MCF 10A (cell line): ENCODE results near the gene ACTG2. TPM values are rescaled to one million over a fixed set of nuclear protein-coding genes. Genes with fewer than 3 reads are reported as not detected.

ENCODE experiments used
- BruUV-seq: library from RNA; stranded (reverse); fragments of 400-500 nt; replicated peaks from 2 replicates; lab custom pipeline; 2021; lab: Mats Ljungman, UMichigan
- CTCF ChIA-PET: fragments of 300-600 bp; sonication (Branson Sonifier 250); formaldehyde crosslinking; extraction: SDS; loops from one replicate; lab custom pipeline; 2021; ENCODE audit warnings: antibody characterized with exemption, inconsistent platforms; lab: Yijun Ruan, JAX
- POLR2A ChIA-PET: fragments of 300-600, 350-650 bp; sonication (Branson Sonifier 250); formaldehyde crosslinking; extraction: SDS; loops from one replicate; lab custom pipeline; 2020; ENCODE audit warnings: antibody characterized with exemption, inconsistent platforms; lab: Yijun Ruan, JAX
- DNase-seq: peaks from one replicate; pipeline ENCODE4 v3.0.0-alpha.2; 2018; ENCODE audit not compliant: unreplicated experiment
- H3K27ac Mint-ChIP-seq: one replicate; pipeline ENCODE4 v1.8.0; 2022; ENCODE audit warnings: mild to moderate bottlenecking, low read depth, mixed read lengths; ENCODE audit not compliant: unreplicated experiment
- H3K27me3 Mint-ChIP-seq: one replicate; pipeline ENCODE4 v1.8.0; 2022; ENCODE audit warnings: mixed read lengths; ENCODE audit not compliant: insufficient read depth, unreplicated experiment
- H3K36me3 Mint-ChIP-seq: one replicate; pipeline ENCODE4 v1.8.0; 2022; ENCODE audit warnings: mild to moderate bottlenecking, moderate library complexity, mixed read lengths; ENCODE audit not compliant: insufficient read depth, unreplicated experiment
- H3K4me1 Mint-ChIP-seq: one replicate; pipeline ENCODE4 v1.8.0; 2022; ENCODE audit warnings: mixed read lengths; ENCODE audit not compliant: insufficient read depth, unreplicated experiment
- H3K4me3 Mint-ChIP-seq: one replicate; pipeline ENCODE4 v1.8.0; 2022; ENCODE audit warnings: mild to moderate bottlenecking, moderate library complexity, mixed read lengths; ENCODE audit not compliant: unreplicated experiment
- H3K9me3 Mint-ChIP-seq: one replicate; pipeline ENCODE4 v1.8.0; 2022; ENCODE audit warnings: mixed read lengths; ENCODE audit not compliant: unreplicated experiment
- intact Hi-C: fragments of 100-400 bp; cut with micrococcal nuclease; formaldehyde crosslinking; loops from 2 replicates; pipeline ENCODE4 v1.14.1; 2022
- total RNA-seq: library from RNA; stranded (reverse); gene quantifications from 2 replicates; pipeline ENCODE4 v1.2.3, GENCODE V29; 2022
- TF ChIP-seq, protein P1 (sequence below): fragments of 200-600 bp; IDR thresholded peaks from one replicate; pipeline ENCODE4 v1.8.0; 2022; ENCODE audit warnings: antibody characterized with exemption, mild to moderate bottlenecking; ENCODE audit not compliant: unreplicated experiment

Gene ACTG2
- total RNA-seq, 1 experiment from 2014 or later: not detected

DNA sequence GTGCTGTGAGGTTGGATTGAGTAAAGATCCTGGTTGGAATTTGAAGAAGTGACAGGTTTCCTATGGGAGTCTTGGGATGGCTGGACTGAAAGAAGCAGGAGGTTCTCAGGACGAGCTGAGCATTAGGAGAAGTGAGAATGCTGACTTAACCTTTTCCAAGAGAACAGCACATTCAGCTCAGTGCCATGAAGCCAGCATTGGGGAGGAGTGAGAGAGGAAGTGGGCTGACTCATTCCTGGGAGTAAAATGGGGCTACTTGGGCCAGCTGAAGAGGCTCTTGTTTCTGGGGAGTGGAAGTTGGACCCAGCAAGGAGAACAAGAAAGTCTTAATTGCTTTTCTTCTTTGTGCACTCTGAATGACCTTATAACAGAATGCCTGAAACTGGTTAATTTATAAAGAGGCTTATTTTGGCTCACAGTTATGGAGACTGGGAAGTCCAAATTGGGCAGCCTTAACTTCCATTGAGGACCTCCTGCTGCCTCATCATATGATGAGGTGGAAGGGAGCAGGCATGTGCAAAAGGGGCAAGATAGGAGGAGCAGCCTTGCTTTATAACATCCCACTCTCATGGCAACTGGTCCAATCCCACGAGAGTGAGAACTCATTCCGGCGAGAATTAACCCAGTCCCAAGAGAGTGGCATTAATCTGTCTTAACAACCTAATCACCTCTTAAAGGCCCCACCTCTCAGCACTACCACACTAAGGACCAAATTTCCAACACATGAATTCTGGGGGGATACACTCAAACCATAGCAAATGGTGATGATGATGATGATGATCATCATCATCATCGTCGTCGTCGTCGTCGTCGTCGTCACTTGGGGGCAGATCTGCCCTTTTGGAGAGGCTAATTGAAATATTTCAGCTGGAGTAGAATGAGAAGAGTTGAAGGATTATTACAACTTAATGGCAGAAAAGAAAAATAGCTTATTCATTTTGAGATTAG is 60.0 kb downstream of the ACTG2 start:
- DNase-seq: peak; percentile 27
- no TSS peak for BruUV-seq
- CTCF ChIA-PET: interaction anchor here (0.5 to 1.5 kb wide), 2 partner anchors 199 to 738 kb away, joined by 3 read pairs; no protein-coding TSS in a partner anchor
- intact Hi-C loops: no loop called here
- Mint-ChIP-seq H3K27me3 (no peaks in the 10 kb centered on the region), H3K27ac (peak overlapping the region; percentile 10), H3K36me3 (peaks cover 95% of the 10 kb centered on the region), H3K4me3 (no peak overlapping the region), H3K4me1 (peaks cover 12% of the 10 kb centered on the region), H3K9me3 (no peaks in the 10 kb centered on the region)
- TF ChIP-seq, protein P1, sequence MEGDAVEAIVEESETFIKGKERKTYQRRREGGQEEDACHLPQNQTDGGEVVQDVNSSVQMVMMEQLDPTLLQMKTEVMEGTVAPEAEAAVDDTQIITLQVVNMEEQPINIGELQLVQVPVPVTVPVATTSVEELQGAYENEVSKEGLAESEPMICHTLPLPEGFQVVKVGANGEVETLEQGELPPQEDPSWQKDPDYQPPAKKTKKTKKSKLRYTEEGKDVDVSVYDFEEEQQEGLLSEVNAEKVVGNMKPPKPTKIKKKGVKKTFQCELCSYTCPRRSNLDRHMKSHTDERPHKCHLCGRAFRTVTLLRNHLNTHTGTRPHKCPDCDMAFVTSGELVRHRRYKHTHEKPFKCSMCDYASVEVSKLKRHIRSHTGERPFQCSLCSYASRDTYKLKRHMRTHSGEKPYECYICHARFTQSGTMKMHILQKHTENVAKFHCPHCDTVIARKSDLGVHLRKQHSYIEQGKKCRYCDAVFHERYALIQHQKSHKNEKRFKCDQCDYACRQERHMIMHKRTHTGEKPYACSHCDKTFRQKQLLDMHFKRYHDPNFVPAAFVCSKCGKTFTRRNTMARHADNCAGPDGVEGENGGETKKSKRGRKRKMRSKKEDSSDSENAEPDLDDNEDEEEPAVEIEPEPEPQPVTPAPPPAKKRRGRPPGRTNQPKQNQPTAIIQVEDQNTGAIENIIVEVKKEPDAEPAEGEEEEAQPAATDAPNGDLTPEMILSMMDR: no peak
- POLR2A ChIA-PET: interaction anchor here (1.7 to 2.7 kb wide), 2 partner anchors 9 to 14 kb away, joined by 4 to 9 read pairs; no protein-coding TSS in a partner anchor

GRCh38 chr2:73956218-73956865 is 63.5 kb downstream of the ACTG2 start:
- BruUV-seq: no TSS peak
- H3K4me3 Mint-ChIP-seq: no peak overlapping the region
- ChIA-PET POLR2A (interaction anchor here (1.4 kb wide), 1 partner anchor 25 kb away, joined by 7 read pairs; no protein-coding TSS in a partner anchor), CTCF (interaction anchor here (0.6 to 1.4 kb wide), 5 partner anchors 10 to 854 kb away, joined by 3 to 4 read pairs (median 3); no protein-coding TSS in a partner anchor)
- peaks cover 10% of the 10 kb centered on the region for H3K4me1 Mint-ChIP-seq
- H3K27me3 Mint-ChIP-seq: no peaks in the 10 kb centered on the region
- no peaks in the 10 kb centered on the region for H3K9me3 Mint-ChIP-seq
- H3K27ac Mint-ChIP-seq: no peak overlapping the region
- H3K36me3 Mint-ChIP-seq: peaks cover 95% of the 10 kb centered on the region
- TF ChIP-seq, protein P1: no peak
- no peak for DNase-seq
- intact Hi-C loops: no loop called here

- peaks cover 66% of the 10 kb centered on the region for H3K36me3 Mint-ChIP-seq
- no peak overlapping the region for H3K4me3 Mint-ChIP-seq
- no peaks in the 10 kb centered on the region for H3K9me3 Mint-ChIP-seq
- no peak overlapping the region for H3K27ac Mint-ChIP-seq
- TF ChIP-seq, protein P1: no peak
- DNase-seq: no peak
- CTCF ChIA-PET: no interaction called here
- H3K27me3 Mint-ChIP-seq: no peaks in the 10 kb centered on the region
- no TSS peak for BruUV-seq
- POLR2A ChIA-PET: interaction anchor here (1.5 kb wide), 1 partner anchor 21 kb away, joined by 3 read pairs; no protein-coding TSS in a partner anchor
- no peaks in the 10 kb centered on the region for H3K4me1 Mint-ChIP-seq
- intact Hi-C loops: no loop called here
These were observed 68.5 kb downstream of the ACTG2 start for GRCh38 chr2:73961274-73961673.
